Fibroblast of skin of left quadriceps (primary cell): ENCODE data around the gene ADAMTS2.

ENCODE experiments used
- DNase-seq, 2 experiments: peaks; one replicate each; pipeline ENCODE4 v3.0.0-alpha.2; 2013; ENCODE audit warnings: low read depth in 2 of 2

Gene ADAMTS2

DNA sequence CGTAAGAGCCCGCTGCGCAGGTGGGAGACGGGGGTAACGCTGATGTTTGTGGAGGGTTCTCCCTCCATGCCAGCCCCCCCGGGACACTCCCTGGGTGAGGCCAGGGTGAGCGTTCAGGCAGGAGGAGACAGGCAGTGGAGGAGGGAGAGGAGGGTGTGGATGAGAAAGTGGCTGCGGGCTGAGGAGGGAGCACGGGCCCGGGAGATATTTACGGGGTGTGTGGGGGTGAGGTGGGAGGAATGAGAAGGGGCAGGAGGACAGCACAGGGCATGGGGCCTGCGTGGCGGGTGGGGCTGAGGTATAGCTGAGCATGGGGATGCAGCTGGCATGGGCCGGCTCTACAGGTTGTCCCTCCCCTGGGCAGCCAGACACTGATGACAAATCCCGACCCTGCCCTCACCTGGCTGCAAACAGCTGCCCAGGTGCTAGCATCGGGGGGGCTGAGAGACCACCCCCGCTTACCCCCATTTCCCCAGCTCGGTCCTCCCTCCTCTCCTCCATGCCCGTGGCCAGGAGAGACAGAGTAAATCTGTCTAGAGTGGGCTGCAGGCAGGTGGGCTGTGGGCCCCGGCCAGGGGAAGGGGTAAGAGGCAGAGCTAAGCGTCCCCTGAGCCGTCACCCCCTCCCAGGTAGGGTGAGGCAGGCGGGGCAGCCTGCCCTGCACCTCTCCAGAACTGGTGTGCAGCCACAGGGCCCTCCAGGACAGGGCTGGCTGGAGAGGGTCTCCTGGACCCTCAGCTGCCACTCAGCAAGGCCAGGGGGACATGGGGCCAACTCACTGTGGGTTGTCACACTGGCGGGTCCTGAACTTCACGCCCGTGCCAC lies 205.9 kb downstream of the ADAMTS2 start:
- no peak for DNase-seq

DNA sequence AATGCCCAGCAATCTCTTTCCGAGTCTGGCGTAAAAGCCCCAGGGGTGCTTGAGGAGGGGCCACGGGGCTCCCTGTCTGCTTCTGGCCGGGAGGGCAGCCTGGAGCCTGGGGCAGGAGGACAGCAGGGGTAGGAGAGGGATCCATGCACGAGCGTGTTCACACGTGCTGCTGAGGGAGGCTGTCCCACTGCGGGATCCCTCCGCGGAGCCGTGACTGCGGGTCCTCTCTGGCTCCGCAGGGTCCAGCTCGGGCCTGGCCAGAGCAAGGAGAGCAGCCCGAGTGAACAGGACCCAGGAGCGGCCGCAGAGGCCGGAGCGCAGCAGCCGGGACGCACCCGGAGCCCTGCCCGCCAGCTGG lies 206.7 kb downstream of the ADAMTS2 start:
- DNase-seq = no peak

DNA sequence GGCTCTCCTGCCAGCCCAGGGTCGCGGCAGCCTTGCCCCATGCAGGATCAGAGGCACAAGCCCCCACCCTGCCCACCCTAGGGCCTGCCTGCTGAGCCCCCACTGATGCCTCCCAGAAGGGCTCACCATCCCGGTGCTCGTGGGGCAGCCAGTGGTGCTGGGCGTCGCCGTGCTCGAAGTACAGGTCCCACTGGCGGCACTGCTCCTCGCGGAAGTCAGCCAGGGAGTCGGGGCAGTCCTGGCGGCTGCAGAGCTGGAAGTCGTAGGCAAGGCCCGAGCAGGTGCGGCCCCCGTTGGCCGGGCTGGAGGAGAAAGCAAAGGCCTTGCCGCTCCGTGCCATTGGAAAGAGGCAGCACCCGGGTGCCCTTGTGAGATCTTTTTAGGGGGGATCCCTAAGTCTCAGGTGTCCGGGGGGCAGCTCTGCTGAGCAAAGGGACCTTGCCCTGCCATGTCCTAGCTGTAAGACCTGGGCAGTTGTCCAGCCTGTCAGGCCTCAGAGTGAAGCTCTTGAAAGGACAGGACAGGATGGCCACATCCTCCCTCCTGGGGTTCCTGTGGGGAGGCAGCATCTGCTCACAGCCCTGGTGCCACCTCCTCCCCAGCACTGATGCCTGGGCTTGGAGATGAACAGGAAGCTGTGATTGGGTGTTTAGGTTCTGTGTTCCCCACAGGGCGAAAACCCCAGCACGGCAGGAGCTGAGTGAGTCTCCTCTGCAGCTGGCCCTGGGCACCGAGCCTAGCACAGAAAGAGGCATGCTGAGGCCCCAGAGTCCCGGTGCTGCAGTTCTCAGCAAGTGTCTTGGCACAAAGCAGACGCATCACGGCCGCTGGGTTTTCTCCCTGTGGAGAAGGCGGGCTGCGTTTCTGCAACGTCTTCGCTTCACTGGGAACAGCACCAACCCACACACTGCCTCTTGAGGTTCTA lies 207.4 kb downstream of the ADAMTS2 start:
- no peak for DNase-seq

DNA sequence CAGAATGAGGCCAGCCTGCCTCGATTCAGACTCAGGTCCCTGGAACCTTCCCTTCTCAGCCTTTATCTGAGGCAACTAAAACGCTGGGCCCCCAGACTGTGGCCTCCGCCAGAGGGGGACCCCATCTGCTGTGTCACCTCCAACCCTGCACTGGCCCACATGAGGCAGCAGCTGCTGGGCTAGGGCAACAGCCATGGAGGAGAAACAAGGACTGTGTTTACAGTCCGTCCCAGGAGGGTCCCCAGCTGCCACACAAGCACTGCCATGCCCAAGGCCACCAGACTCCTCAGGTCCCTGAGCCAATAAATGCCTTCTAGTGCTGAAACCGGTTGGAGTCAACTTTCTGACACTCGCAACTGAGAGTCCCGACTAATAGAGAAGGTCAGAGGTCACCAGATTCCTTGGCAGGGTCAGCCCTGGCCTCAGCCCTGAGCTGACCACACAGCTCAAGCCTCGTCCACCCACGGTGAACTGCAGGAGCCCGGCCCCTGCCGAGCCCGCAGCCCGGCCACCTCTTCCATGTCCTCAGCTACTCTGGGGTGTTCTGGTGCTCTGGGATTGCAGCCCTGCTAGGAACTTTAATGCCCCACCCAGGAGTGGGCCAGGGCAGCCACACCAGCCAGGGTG lies 208.1 kb downstream of the ADAMTS2 start:
- no peak for DNase-seq

DNA sequence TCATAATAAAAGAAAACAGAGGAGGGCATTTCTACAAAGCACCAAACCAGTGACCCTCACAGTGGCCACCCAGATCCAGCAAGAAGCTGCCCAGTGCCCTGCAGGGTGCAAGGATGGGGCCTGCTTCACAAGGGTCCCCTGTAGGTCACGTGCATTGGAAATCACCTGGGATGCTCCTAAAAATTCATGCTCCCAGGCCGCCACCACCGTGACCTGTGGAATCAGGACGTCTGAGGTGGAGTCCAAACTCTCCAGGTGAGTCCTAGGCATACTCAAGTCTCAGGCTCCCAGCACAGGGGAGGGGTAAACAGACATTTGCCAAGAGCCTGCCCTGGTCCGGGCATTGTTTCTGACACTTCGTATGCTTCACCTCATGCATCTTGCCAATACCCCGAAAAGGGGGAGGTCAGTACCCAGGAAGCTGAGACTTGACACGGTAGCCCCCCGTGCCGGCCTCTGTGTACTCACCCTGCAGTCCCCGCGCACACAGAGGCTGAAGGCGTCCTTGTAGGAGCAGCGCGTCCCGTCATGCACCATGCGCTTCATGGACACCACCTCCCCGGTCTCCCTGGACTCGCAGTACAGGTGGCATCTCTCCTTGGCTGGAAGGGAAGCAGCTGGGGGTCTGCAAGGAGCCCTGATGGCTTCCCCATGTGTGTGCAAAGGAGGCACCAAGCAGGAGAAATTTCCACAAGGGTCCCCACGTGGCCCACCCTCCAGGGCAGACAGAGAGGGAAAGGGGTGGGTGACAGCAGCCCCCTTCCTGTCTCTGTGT lies 209.6 kb downstream of the ADAMTS2 start:
- DNase-seq = no peak

DNA sequence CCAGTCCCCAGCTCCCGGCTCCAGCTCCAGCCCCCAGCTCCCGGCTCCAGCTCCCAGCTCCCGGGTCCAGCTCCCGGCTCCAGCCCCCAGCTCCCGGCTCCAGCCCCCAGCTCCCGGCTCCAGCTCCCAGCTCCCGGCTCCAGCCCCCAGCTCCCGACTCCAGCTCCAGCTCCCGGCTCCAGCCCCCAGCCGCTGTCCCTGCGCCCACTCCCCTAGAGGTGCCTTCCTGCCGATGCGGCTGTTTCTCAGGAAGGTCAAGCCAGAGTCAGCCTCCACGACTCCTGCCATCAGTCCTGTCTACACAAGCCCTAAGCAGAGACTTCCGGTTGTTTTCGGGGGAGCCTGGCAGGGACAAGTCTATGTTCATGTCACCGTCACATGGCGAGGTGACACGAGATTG lies 210.3 kb downstream of the ADAMTS2 start:
- DNase-seq = no peak

DNA sequence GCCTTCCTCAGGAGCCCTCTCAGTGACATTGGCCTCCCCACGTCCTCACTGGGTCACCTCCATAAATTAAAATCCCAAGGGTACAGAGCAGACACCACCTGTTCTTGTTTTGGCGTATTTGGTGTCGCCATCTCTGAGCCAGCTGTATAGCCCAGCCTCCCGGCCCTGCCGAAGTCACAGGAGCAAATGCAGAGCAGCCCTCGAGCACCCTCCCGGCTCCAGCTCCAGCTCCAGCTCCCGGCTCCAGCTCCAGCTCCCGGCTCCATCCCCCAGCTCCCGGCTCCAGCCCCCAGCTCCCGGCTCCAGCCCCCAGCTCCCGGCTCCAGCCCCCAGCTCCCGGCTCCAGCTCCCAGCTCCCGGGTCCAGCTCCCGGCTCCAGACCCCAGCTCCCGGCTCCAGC lies 210.8 kb downstream of the ADAMTS2 start:
- no peak for DNase-seq

DNA sequence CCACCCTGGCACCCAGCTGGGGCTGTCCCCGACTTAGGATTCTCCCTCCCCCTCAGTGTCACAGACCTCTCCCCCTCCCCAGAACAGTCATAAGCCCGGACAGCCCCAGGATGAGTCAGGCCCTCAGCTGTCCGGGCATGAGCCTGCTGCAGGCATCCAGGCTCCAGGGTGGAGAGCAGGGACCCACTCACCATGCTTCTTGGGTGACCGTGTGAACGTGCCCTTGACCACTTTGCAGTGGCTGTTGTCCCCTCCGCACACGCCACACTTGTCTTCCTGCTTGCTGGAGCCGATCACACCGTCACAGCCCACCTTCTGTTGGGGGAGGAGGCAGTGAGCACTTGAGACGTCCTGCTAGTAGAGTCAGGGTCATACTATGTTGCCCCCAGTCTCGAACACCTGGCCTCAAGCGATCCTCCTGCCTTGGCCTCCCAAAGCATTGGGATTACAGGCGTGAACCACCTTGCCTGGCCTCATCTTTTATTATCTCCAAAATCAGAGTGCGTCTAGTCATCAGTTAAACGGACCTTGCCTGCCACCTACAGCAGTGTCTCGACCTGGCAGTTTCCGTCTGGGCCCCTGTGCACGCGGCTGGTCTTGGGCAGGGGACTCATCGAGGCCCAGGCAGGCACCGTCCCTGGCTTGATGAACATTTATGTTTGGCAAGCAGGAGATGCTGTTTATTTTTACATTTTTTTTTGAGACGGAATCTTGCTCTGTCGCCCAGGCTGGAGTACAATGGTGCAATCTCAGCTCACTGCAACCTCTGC lies 212.5 kb downstream of the ADAMTS2 start:
- DNase-seq = no peak

DNA sequence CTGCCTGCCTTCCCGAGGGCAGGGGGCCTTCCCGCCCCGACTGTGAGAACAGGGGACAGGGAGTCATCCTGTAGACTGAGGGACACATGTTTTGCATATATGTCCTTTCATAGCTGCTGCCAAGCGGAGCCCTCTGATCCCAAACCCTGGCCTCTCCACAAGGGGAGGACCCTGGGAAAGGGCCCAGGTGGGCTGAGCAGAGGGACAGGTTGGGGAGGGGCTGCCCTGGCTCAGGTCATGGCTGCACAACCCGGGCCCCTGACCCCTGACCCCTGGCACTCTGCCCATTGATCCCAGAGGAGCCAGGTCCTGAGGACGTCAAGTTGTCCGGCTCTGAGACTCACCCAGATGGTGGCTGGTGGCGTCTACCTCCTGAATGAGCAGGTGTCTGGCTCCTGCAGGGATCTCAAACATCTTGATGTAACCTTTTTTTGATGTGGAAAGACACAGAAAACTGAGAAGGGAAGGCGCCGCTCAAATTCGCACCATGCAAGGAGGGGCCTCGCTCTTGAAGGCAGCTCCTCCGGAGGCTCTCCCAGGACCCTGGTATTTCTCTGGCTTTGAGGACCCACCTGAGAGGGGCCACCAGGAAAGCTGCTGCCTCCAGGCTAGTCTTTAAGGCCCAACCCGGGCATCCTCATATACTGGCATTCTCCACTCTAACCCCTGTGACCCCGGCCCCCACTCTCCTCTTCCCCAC lies 213.2 kb downstream of the ADAMTS2 start:
- DNase-seq = no peak

DNA sequence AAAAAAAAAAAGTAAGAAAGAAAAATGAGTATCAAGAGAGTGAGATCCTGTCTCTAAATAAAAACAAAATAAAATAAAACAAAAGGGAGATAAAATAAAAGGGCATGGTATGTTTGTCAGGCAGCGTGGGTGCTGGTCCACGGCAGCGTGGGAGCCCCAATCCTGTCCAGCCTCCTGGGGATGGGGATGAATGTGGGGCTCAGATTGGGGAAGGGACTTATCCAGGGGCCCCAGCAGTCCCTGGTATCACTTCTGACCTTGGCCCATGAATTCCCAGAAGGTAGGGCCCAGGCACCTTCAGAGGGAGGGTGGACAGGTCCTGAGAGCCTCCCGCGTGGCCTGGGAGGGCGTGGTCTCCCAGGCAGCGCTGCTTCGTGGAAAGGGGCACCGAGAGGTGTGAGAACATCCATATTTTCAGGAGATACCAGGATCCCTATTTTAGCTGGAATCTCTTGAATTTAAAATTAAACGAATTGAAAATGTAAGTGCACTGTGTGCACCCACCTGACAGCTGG lies 213.9 kb downstream of the ADAMTS2 start:
- DNase-seq = no peak

DNA sequence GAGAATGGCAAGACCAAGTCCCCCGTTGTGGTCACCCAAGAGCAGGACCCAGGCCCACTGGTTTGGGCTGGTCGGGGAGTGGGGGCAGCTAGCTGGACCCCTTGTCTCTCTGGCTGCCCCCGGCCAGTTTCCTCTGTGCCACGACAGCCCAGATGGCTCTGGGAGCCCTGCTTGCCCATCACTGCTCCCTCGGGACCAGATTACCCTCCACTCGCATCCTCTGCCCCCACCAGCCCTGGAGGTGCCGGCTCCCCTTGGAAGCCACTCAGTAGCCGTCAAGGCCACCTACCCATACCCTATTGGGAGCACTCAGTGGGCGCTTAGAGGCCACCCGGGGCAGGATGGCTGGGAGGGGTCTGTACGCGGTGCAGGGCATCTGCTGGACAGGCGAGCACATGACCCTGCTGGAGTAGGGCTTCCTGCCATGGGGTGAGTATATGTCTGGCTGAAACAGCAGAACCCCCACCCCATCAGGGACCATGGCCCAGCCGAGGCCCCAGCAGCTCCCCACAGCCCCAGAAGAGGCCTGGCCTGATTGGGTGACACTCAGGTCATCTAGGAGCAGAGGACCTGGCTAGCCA lies 215.1 kb downstream of the ADAMTS2 start:
- DNase-seq = no peak

DNA sequence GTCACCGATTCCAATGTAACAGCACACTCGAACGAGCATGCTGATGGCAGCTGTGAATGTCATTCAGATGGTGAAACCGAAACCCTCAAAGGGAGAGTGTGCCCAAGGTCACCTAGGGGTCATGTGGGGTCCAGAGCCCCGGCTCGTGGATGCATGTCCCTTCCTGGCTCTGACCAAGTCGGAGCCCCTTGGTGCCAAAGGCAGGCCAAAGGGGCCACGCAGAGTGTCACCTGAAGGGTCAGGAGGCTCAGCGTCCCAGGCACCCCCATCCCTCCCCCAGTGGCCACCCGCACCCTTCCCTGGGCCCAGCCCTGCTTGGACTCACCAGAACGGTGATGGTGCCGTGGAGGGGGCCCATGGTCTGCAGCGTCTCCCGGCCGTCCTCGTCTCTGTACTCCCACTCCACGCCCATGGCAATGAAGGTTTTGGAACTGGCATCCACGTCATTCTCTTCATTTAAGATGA lies 215.6 kb downstream of the ADAMTS2 start:
- DNase-seq = no peak

DNA sequence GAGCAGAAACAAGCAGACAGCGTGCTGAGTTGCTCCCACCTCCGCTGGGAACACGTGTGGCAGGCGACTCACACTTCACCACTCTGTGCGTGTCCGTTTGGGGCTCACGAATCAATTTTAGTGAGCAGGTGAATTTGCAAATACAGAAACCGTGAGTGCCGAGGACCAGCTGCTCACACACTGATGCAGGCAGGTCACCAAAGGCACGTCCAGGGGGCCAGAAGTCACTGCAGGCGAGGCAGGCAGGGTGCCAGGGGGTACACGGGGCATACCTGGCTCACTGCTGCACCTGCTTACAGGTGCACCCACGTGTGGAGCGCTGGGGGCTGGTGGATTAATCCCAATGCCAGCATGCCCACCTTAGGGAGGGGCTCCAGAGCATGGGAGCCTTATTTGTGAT lies 216.3 kb downstream of the ADAMTS2 start:
- DNase-seq = no peak

DNA sequence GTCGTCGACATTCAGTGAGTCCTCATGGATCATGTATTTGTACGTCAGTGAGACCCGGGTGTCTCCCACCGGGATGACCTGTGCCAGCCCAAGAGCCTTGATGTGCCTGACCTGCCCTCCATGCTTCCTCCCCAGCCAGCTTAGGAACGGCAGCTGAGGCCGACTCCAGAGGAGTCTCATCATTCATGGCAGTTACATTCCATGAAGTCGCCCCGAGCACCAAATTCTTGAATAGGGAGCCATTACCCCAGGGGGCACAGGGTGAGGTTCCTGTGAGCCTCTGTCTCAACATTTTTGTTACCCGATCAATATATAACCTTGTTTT lies 217.3 kb downstream of the ADAMTS2 start:
- no peak for DNase-seq

DNA sequence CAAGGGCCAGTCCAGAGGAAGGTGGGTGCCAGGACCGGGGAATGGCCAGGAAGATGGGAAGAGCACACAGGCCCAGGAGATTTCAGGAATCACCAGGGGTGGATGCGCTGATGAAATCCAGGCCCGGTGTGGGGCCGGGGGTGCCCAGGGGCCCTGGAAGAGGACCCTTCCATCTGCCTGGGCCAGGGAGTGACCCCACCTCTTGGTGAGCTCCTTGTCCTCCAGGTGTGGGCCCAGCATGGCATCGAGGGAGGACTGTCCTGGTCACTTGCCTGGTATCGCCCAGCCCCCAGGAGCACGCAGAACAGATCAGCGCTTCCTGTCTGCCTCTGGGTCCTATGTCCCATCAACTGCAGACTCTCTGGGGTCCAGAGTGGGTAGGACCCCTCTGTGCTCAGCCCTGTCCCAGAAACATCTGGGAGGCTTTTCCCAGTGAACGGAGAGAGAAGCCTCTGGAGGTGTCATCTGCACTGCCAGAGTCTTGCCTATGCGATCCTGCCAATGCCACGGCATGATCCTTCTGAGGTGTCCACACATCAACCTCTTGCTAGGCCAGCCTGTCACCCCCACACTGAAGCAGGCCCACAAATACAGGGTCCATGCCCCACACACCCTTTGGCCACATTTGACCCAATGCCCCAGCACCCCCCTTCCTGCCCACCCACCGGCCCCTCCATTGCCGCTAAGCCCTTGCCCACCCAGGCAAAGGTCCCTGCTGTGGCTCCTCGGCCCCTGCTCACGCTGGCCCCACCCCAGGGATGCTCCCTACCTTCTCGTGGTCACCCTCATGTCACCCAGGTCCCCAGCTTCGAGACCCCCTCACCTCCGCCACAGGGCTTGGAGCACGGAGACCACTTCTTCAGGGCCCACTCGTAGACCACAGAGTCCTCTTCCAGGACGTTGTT lies 217.9 kb downstream of the ADAMTS2 start:
- DNase-seq = no peak

DNA sequence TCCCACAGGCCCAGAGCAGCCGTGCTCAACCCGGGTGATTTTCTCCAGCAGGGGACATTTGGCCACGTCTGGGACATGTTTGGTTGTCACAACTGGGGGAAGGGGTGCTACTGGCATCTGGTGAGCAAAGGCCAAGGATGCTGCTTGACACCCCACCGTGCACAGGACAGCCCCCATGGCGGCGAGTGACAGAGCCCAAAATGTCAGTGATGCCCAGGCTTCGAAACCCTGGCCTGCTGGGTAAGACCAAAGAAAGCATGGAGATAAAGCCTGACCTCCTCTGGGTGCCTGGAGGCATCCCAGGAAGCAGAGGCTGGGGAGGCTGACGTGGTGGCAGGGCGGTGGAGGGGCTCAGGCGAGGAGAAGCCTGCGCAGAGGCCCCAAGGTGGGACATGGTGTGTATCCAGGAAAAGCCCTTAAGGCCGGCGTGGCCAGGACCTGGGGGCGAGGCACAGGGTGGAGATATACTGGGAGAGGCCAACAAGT lies 218.7 kb downstream of the ADAMTS2 start:
- no peak for DNase-seq

DNA sequence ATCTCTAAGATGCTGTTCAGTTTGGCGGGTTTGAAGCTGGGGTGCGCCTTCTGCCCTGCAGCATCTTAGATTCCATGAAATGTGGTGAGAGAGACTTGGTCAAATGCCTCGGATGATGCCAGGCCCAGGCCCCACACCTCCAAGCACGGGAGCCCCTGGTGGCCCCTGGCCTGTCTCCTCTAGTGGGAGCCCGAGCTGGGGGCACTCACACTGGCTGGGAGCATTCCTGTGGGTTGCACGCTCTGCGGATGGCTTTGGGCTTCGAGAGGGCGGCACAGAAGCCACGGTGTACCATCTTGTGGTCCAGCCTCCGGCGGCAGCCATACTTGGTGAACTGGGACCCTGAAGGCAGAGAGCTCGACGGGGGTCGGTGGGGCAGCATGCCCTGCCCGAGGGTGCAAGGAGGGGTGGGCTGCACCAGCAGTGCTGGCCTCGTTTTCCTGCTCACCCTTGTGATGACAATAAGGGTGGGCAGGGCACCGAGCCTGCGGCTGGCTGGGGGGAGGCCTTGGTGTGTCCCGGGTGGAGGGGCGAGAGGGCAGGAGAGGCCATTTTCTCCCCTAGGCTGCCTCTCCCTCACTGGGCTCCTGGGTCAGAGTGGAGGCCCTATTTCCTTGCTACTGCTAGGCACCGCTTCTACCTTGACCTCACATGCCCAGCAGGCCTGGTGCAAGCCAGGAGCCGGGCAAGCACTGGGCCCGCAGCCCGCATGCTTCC lies 219.3 kb downstream of the ADAMTS2 start:
- DNase-seq = no peak
